ENCODE measurements around the gene BCL11A. TPM values are rescaled to one million over a fixed set of nuclear protein-coding genes. Genes with fewer than 3 reads are reported as not detected.

The BCL11A gene
- total RNA-seq, 1 donor from 2014 or later: 0.67 TPM

DNA sequence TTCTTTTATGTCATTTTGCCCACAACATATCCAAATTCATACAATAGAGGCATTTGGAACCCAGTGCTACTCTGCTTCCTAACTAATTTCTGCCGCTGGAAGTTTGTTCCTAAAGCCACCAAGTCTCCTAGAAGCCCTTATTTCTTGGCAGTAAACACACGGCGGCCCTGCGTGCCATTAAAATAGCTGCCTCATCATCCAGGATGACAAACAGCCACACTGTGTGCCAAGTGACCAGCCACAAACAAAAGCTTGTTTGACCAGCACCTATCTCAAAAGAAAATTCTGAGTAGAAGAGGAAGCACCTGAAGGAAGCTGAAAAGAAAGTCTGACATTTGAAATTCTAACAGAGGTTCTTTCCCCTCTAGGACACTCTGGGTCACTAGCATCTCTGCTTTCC lies 64.2 kb downstream of the BCL11A start:
- H3K27ac Mint-ChIP-seq: no peak overlapping the region
- H3K4me1 Mint-ChIP-seq: peaks cover 9% of the 10 kb centered on the region
- peaks cover 4% of the 10 kb centered on the region for H3K27me3 Mint-ChIP-seq (ENCODE audit: insufficient read depth, low read depth)
- H4K20me1 ChIP-seq (ENCODE audit: low read depth): no peaks in the 10 kb centered on the region
- no peaks in the 10 kb centered on the region for H3K36me3 ChIP-seq
- H3K27ac ChIP-seq: no peak overlapping the region
- no peak overlapping the region for H2AFZ ChIP-seq (replicated peaks)
- no peaks in the 10 kb centered on the region for H3K9me3 ChIP-seq (ENCODE audit: low read depth)
- no peaks in the 10 kb centered on the region for H3K9me3 Mint-ChIP-seq
- no peak overlapping the region for H3K9ac ChIP-seq
- DNase-seq (ENCODE audit: low spot score): no peak
- H3F3A ChIP-seq (ENCODE audit: low read depth): no peaks in the 10 kb centered on the region
- TF ChIP-seq EZH2 (IDR thresholded peaks at IDR 0.05): no peak
- TF ChIP-seq EZH2phosphoT487 (IDR thresholded peaks at IDR 0.05): no peak
- H3K27me3 ChIP-seq: no peaks in the 10 kb centered on the region
- peaks cover 2% of the 10 kb centered on the region for H3K4me1 ChIP-seq
- no peak overlapping the region for H3K4me2 ChIP-seq
- H3K4me3 ChIP-seq: no peak overlapping the region
- H3K4me3 Mint-ChIP-seq: no peak overlapping the region
- no peaks in the 10 kb centered on the region for H3K36me3 Mint-ChIP-seq
- H3K79me2 ChIP-seq (ENCODE audit: low read depth): no peaks in the 10 kb centered on the region

DNA sequence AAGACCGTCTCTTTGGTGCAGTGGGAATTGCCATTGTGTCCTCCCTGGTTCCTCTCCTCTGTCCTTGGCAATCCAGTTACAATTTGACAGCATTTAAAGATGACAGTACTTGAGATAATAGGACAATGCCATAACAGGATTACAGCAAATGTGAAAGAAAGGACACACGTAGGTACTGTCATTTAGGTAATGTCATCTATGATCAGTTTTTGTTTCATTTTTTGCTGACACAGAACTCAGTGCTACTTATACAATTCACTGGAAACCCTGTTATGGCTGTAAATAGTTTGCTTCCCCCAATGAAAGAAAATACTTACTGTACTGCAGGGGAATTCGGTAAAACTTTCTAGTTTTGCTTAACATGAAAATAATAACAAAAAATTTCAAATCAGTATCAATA lies 65.2 kb downstream of the BCL11A start:
- no peak overlapping the region for H3K4me3 Mint-ChIP-seq
- H3K27me3 Mint-ChIP-seq (ENCODE audit: insufficient read depth, low read depth): peaks cover 4% of the 10 kb centered on the region
- no peaks in the 10 kb centered on the region for H3K79me2 ChIP-seq (ENCODE audit: low read depth)
- H4K20me1 ChIP-seq (ENCODE audit: low read depth): no peaks in the 10 kb centered on the region
- H3K36me3 Mint-ChIP-seq: no peaks in the 10 kb centered on the region
- no peak overlapping the region for H3K4me3 ChIP-seq
- DNase-seq (ENCODE audit: low spot score): no peak
- H3F3A ChIP-seq (ENCODE audit: low read depth): no peaks in the 10 kb centered on the region
- no peaks in the 10 kb centered on the region for H3K9me3 ChIP-seq (ENCODE audit: low read depth)
- H3K27ac ChIP-seq: no peak overlapping the region
- H3K36me3 ChIP-seq: no peaks in the 10 kb centered on the region
- TF ChIP-seq EZH2phosphoT487 (IDR thresholded peaks at IDR 0.05): no peak
- TF ChIP-seq, protein P1, sequence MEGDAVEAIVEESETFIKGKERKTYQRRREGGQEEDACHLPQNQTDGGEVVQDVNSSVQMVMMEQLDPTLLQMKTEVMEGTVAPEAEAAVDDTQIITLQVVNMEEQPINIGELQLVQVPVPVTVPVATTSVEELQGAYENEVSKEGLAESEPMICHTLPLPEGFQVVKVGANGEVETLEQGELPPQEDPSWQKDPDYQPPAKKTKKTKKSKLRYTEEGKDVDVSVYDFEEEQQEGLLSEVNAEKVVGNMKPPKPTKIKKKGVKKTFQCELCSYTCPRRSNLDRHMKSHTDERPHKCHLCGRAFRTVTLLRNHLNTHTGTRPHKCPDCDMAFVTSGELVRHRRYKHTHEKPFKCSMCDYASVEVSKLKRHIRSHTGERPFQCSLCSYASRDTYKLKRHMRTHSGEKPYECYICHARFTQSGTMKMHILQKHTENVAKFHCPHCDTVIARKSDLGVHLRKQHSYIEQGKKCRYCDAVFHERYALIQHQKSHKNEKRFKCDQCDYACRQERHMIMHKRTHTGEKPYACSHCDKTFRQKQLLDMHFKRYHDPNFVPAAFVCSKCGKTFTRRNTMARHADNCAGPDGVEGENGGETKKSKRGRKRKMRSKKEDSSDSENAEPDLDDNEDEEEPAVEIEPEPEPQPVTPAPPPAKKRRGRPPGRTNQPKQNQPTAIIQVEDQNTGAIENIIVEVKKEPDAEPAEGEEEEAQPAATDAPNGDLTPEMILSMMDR (IDR thresholded peaks at IDR 0.05): no peak
- TF ChIP-seq EZH2 (IDR thresholded peaks at IDR 0.05): no peak
- peaks cover 10% of the 10 kb centered on the region for H3K4me1 Mint-ChIP-seq
- H3K27me3 ChIP-seq: no peaks in the 10 kb centered on the region
- no peak overlapping the region for H2AFZ ChIP-seq (replicated peaks)
- H3K9ac ChIP-seq: no peak overlapping the region
- H3K9me3 Mint-ChIP-seq: no peaks in the 10 kb centered on the region
- H3K4me1 ChIP-seq: peaks cover 10% of the 10 kb centered on the region
- H3K4me2 ChIP-seq: no peak overlapping the region
- no peak overlapping the region for H3K27ac Mint-ChIP-seq

DNA sequence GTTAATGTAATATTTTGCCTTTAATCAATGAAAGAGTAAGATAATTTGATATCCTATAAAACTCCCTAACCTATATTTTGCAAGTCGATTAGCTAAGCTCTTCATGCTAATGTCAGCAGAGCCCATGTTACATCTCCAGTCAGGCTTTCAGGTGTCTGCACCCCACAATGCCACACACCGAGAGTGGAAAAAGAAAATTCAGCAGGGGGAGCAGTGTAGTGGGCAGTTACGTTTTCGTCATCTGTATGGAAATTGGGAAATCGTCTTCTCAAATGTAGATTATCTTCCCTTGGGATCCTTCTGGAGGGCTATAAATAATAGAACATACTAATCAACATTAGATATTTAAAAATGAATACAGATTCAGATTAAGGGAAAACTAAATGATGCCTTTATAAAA lies 66.3 kb downstream of the BCL11A start:
- Mint-ChIP-seq H3K27me3 (ENCODE audit: insufficient read depth, low read depth) (peaks cover 4% of the 10 kb centered on the region), H3K36me3 (no peaks in the 10 kb centered on the region), H3K9me3 (no peaks in the 10 kb centered on the region), H3K4me1 (peaks cover 10% of the 10 kb centered on the region), H3K4me3 (no peak overlapping the region), H3K27ac (no peak overlapping the region)
- Histone ChIP-seq H4K20me1 (ENCODE audit: low read depth) (no peaks in the 10 kb centered on the region), H3K79me2 (ENCODE audit: low read depth) (no peaks in the 10 kb centered on the region), H3K4me3 (no peak overlapping the region), H3F3A (ENCODE audit: low read depth) (no peaks in the 10 kb centered on the region), H3K27ac (no peak overlapping the region), H3K27me3 (no peaks in the 10 kb centered on the region), H3K9ac (no peak overlapping the region), H3K36me3 (no peaks in the 10 kb centered on the region), H2AFZ (replicated peaks) (no peak overlapping the region), H3K4me1 (peaks cover 10% of the 10 kb centered on the region), H3K9me3 (ENCODE audit: low read depth) (no peaks in the 10 kb centered on the region), H3K4me2 (no peak overlapping the region)
- TF ChIP-seq EZH2 (IDR thresholded peaks at IDR 0.05) (no peak), EZH2phosphoT487 (IDR thresholded peaks at IDR 0.05) (no peak)
- TF ChIP-seq, protein P1 (IDR thresholded peaks at IDR 0.05): no peak
- DNase-seq (ENCODE audit: low spot score): no peak

DNA sequence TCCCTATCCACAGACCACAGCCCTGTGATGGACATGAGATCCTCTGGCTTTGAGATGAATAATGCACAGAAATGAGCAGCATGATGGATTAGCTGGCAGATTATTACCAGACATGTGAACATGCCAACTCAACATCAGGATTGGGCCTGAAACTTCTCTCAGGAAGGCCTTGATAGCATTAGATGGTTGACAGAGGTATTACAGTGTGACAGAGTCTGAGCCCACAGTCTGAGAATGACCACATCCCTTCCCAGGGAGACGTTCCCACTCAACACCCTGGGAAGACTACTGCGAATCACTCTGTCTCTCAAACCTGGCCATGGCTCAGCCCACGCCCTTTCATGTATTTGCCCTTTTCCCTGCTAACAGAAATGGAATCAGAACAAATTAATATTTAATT lies 66.9 kb downstream of the BCL11A start:
- Histone ChIP-seq H2AFZ (replicated peaks) (no peak overlapping the region), H3K9ac (no peak overlapping the region), H4K20me1 (ENCODE audit: low read depth) (no peaks in the 10 kb centered on the region), H3K36me3 (no peaks in the 10 kb centered on the region), H3K9me3 (ENCODE audit: low read depth) (no peaks in the 10 kb centered on the region), H3K27ac (no peak overlapping the region), H3F3A (ENCODE audit: low read depth) (no peaks in the 10 kb centered on the region), H3K27me3 (no peaks in the 10 kb centered on the region), H3K4me3 (no peak overlapping the region), H3K4me1 (peaks cover 10% of the 10 kb centered on the region), H3K4me2 (no peak overlapping the region), H3K79me2 (ENCODE audit: low read depth) (no peaks in the 10 kb centered on the region)
- H3K27me3 Mint-ChIP-seq (ENCODE audit: insufficient read depth, low read depth): peaks cover 4% of the 10 kb centered on the region
- DNase-seq (ENCODE audit: low spot score): no peak
- H3K27ac Mint-ChIP-seq: no peak overlapping the region
- no peaks in the 10 kb centered on the region for H3K36me3 Mint-ChIP-seq
- no peaks in the 10 kb centered on the region for H3K9me3 Mint-ChIP-seq
- TF ChIP-seq EZH2phosphoT487 (IDR thresholded peaks at IDR 0.05) (no peak), EZH2 (IDR thresholded peaks at IDR 0.05) (no peak)
- TF ChIP-seq, protein P1 (IDR thresholded peaks at IDR 0.05): no peak
- H3K4me1 Mint-ChIP-seq: peaks cover 11% of the 10 kb centered on the region
- H3K4me3 Mint-ChIP-seq: no peak overlapping the region

Data from neural progenitor cell (in vitro differentiated cells).